Measurements from ENCODE around the gene PLEKHA6. TPM values are rescaled to one million over a fixed set of nuclear protein-coding genes. Genes with fewer than 3 reads are reported as not detected.
"Not testable (repeated sequence)": the region's sequence is repeated elsewhere in the genome, so short reads cannot be mapped to it uniquely, and the experiment has no call there.

Gene PLEKHA6
- polyA plus RNA-seq, 3 donors = 41.1 to 56.4 (median 48.0) TPM

GRCh38 chr1:204258213-204259115, 101.3 kb downstream of the PLEKHA6 start:
- DNase-seq (ENCODE audit: extremely low read depth in 1 of 11, low read depth in 9 of 11, low spot score in 4 of 11) = peak in 1 of 11 donors; percentile 46

- DNase-seq (ENCODE audit: extremely low read depth in 1 of 11, low read depth in 9 of 11, low spot score in 4 of 11) = no peak
Measured at GRCh38 chr1:204257446-204257845, 102.3 kb downstream of the PLEKHA6 start.

- DNase-seq (ENCODE audit: extremely low read depth in 1 of 11, low read depth in 9 of 11, low spot score in 4 of 11) = no peak
Measured at GRCh38 chr1:204256531-204256930, 103.2 kb downstream of the PLEKHA6 start.

- DNase-seq (ENCODE audit: extremely low read depth in 1 of 11, low read depth in 9 of 11, low spot score in 4 of 11) = no peak
Measured at GRCh38 chr1:204255966-204256365, 103.8 kb downstream of the PLEKHA6 start.

- DNase-seq (ENCODE audit: extremely low read depth in 1 of 11, low read depth in 9 of 11, low spot score in 4 of 11) = peak in 1 of 11 donors; percentile 42
Measured at GRCh38 chr1:204255225-204255624, 104.5 kb downstream of the PLEKHA6 start.

GRCh38 chr1:204254031-204254661, 105.6 kb downstream of the PLEKHA6 start:
- DNase-seq (ENCODE audit: extremely low read depth in 1 of 11, low read depth in 9 of 11, low spot score in 4 of 11) = no peak

GRCh38 chr1:204251926-204252689, 107.6 kb downstream of the PLEKHA6 start:
- no peak for DNase-seq (ENCODE audit: extremely low read depth in 1 of 11, low read depth in 9 of 11, low spot score in 4 of 11)

GRCh38 chr1:204251286-204251685, 108.4 kb downstream of the PLEKHA6 start:
- no peak for DNase-seq (ENCODE audit: extremely low read depth in 1 of 11, low read depth in 9 of 11, low spot score in 4 of 11)

- no peak for DNase-seq (ENCODE audit: extremely low read depth in 1 of 11, low read depth in 9 of 11, low spot score in 4 of 11)
Measured at GRCh38 chr1:204250428-204251030, 109.2 kb downstream of the PLEKHA6 start.

- DNase-seq (ENCODE audit: extremely low read depth in 1 of 11, low read depth in 9 of 11, low spot score in 4 of 11) = no peak
Measured at GRCh38 chr1:204249736-204250427, 109.8 kb downstream of the PLEKHA6 start.

GRCh38 chr1:204248954-204249353, 110.8 kb downstream of the PLEKHA6 start:
- DNase-seq (ENCODE audit: extremely low read depth in 1 of 11, low read depth in 9 of 11, low spot score in 4 of 11) = no peak

- no peak for DNase-seq (ENCODE audit: extremely low read depth in 1 of 11, low read depth in 9 of 11, low spot score in 4 of 11)
Measured at GRCh38 chr1:204246876-204247275, 112.9 kb downstream of the PLEKHA6 start.

GRCh38 chr1:204242920-204243319, 116.8 kb downstream of the PLEKHA6 start:
- no peak for DNase-seq (ENCODE audit: extremely low read depth in 1 of 11, low read depth in 9 of 11, low spot score in 4 of 11)

- no peak for DNase-seq (ENCODE audit: extremely low read depth in 1 of 11, low read depth in 9 of 11, low spot score in 4 of 11)
Measured at GRCh38 chr1:204241914-204242313, 117.8 kb downstream of the PLEKHA6 start.

- no peak for DNase-seq (ENCODE audit: extremely low read depth in 1 of 11, low read depth in 9 of 11, low spot score in 4 of 11)
Measured at GRCh38 chr1:204241050-204241449, 118.7 kb downstream of the PLEKHA6 start.

GRCh38 chr1:204240233-204240632, 119.5 kb downstream of the PLEKHA6 start:
- DNase-seq (ENCODE audit: extremely low read depth in 1 of 11, low read depth in 9 of 11, low spot score in 4 of 11) = no peak

- not testable (repeated sequence) for DNase-seq (ENCODE audit: extremely low read depth in 1 of 11, low read depth in 9 of 11, low spot score in 4 of 11)
Measured at GRCh38 chr1:204239401-204239800, 120.3 kb downstream of the PLEKHA6 start.

GRCh38 chr1:204238520-204238919, 121.2 kb downstream of the PLEKHA6 start:
- DNase-seq (ENCODE audit: extremely low read depth in 1 of 11, low read depth in 9 of 11, low spot score in 4 of 11) = not testable (repeated sequence)

GRCh38 chr1:204237515-204237914, 122.2 kb downstream of the PLEKHA6 start:
- not testable (repeated sequence) for DNase-seq (ENCODE audit: extremely low read depth in 1 of 11, low read depth in 9 of 11, low spot score in 4 of 11)
